HG03280 (cell line): Measurements from ENCODE around the gene CREBZF.
"Not testable (repeated sequence)": the region's sequence is repeated elsewhere in the genome, so short reads cannot be mapped to it uniquely, and the experiment has no call there.

Experiments
- ATAC-seq: cut with Tn5 transposase; IDR thresholded peaks from one replicate; pipeline ENCODE4 v1.9.1; 2021; ENCODE audit warnings: mild to moderate bottlenecking, moderate library complexity; ENCODE audit not compliant: unreplicated experiment

The CREBZF gene

DNA sequence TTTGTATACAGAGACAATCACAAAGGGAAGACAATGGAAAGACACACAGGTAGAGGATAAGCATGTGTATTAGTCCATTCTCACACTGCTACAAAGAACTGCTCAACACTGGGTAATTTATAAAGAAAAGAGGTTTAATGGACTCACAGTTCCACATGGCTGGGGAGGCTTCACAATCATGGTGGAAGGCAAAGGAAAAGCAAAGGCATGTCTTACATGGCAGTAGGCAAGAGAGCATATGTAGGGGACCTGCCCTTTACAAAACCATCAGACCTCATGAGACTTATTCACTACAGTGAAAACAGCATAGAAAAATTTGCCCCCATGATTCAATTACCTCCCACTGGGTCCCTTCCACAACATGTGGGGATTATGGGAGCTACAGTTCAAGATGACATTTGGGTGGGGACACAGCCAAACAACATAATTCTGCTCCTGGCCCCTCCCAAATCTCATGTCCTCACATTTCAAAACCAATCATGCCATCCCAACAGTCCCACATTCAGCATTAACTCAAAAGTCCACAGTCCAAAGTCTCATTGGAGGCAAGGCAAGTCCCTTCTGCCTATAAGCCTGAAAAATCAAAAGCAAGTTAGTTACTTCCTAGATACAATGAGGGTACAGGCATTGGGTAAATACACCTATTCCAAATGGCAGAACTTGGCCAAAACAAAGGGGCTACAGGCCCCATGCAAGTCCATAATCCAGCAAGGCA, 6.2 kb upstream of the CREBZF start:
- ATAC-seq: not testable (repeated sequence)

DNA sequence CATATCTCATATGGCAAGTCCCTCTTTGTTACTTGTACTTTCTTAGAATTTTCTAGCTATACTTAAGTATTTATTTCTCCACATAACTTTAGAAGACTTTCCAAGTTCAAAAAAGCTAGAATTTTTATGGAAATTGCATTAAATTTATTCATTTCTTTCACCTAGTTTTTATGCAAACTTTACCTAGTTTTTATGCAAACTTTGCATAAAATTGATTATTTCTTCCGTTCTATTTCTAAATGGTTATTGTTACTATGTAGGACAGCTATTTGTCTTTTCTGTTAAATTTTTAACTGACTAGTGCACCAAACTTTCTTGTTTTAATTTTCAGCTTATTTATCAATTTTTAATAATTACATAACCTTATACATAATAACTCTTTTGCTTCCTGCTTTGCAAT, 3.2 kb upstream of the CREBZF start:
- ATAC-seq: no peak

DNA sequence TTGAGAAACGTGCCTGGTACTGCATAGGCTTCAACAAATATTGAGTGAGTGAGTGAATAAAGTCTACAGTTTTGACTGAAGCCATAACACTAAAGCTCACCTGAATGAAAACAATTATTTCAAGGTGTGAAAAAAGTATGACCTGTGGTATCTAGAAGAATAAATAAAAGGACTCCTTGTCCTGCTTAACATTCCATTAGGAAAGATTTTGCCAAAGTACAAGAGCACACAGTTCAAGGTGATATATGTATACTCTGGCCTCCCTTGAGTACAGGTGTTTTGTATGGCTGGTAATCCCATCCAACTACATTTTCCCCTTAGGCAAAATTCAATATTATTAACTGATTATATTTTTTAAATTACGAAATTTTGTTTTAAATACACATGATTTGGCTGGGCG, 1.8 kb upstream of the CREBZF start:
- no peak for ATAC-seq

DNA sequence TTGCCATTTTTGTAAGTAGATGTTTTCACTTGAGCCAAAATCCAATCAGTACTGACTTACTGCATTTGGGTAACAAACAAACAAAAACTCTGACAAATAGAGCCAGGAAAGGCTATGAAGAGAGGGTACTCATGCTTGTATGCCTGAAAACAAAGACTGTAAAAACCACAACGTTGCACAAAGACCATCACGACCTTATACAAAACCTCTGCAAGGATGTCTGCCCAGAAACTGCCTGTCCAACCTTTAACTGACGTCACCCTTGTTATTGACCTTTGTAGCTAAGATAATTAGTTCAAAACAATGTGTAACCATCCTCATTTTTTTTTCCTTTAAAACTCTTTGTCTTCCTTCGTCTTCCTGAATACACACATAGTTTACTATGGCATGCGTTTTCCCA, 804 bp upstream of the CREBZF start:
- ATAC-seq: no peak

DNA sequence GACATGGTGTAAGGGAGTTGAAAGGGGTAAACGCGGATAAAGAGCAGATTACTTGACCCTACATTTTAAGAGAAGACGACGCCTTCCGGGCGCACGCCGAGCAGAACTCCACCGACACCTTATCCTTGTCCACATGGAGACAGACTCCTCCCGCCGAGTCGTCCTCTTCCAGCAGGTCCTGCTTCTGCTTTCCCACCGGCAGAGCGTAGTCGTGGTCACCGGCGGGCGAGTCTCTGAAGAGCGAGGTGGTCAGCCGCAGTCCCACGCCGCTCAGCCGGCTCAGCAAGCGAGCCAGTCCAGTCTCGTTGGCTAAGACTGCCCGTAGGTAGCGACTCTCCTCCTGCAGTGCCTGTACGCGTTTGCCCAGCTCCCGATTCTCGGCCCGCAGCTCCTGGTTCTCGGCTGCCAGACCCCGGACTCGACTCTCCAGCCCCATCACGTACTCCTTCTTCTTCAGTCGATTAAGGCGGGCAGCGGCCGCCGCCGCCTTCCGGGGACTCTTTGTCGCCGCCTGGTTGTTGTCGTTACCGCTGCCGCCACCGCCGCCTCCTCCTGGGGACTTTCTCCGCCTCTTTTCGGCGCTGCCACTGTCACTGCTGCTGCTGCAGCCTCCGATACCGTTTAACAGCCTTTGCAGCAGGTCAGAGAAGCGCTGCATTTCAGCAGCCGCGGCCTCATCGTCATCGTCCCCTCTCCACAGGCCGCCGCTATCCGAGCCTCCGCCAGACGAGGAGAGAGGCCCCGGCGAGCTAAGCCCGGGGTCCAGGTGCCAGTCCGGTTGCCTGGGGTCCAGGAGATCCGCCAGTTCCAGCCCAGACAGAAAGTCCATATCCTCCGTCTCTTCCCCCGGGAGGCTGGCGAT, 945 bp downstream of the CREBZF start:
- ATAC-seq: peak; percentile 74

DNA sequence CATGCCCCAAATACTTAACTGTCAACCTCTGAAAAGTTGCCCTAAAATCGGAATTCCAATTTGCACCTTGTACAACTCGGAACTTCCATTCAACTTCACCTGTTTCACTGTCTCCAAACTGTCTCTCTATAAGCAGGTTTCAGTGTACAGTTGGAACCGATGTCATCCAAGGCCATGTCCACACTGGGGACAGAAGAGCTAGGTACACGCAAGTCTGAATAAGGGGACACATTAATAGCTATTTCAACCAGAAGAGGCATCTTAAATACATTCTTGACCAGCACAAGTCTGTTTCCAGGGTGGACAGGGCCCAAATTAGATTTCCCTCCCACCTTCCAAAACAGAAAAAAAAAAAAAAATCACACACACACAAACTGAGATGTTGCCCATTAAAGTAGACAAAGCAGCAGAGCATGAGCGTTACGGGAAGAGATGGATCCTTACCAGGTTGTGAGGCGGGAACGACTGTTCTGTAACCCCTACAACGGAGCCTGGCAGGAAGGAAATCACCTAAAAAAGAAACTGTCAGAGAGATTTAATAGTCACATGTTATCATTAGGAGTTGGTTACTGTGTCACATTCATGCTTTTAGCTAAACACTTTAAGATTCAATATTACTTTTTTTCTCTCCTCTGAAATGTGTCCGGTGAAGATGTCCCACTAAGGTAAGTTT, 1.7 kb downstream of the CREBZF start:
- no peak for ATAC-seq

DNA sequence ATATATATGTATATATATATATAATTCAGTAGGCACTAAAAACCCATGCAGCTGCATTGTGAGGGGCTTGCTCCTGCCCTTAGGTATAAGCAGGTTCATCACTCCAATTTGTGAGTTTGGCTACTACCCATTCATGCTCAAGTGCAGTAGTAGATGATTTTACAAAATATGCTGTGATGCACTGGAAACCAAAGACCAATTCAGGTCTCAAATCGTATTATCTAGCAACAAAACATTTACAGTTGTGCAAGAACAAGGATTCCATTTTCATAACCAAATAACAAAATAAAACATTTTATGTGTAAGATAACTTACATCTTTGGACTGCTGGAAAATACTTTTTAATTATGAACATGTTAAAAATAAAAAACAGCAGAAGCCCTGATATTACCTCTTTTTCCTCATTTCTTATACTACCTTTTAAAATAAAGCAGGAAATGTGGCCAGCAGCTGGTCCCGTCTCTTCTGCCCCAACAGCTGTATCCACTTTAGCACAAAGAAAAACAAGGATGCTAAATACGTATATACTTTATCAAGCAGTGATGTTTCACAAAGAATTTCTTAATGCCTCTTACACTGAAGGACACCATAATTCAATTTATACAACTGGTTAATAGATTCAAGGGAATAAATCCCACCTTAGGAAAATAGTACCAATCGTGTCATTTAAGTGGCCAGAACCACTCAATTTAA, 2.8 kb downstream of the CREBZF start:
- ATAC-seq: no peak

DNA sequence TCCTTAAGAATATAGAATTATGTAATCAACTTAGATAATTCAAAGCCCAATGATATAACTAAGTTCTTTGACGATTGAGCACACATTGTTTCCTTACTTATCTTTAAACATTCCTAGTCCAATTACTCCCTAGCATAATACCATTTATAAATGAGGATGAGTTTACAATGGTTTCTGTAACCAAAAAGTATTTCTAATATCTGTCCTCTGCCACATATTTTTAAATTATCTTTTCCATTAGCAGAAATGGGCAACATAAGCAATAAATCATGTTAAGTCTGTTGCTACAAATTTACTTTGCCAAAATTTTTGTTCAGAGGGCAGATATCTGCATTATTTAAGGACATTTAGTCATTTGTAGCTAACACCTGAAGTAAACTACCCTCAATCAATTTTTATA, 6.7 kb downstream of the CREBZF start:
- no peak for ATAC-seq

DNA sequence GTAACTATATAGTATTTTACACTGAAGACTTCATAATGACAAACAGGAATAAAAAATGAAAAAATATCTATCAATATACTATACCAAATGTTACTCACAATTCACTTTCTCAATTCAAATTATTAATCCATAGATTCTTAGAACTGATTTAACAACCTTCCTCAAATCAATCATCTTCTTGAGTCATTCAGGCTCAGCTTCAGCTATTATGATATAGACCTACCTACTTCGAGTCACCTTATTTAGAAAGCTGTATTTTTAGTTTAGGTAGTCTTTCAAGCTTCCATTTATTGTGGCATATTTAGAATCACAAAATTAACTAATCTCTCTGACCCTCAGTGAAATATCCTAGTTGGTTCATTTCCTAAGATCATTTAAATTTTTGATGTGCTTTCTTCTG, 8.2 kb downstream of the CREBZF start:
- no peak for ATAC-seq

DNA sequence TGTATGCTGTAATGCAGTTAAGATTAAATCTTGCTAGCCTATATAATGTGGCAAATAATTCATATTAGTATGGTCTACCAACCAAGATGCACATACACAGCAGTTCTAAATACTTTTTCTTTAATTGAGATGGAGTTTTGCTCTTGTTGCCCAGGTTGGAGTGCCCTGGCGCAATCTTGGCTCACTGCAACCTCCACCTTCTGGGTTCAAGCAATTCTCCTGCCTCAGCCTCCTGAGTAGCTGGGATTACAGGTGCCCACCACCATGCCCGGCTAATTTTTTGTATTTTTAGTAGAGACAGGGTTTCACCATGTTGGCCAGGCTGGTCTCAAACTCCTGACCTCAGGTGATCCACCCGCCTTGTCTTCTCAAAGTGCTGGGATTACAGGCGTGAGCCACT, 10.6 kb downstream of the CREBZF start:
- ATAC-seq: not testable (repeated sequence)

DNA sequence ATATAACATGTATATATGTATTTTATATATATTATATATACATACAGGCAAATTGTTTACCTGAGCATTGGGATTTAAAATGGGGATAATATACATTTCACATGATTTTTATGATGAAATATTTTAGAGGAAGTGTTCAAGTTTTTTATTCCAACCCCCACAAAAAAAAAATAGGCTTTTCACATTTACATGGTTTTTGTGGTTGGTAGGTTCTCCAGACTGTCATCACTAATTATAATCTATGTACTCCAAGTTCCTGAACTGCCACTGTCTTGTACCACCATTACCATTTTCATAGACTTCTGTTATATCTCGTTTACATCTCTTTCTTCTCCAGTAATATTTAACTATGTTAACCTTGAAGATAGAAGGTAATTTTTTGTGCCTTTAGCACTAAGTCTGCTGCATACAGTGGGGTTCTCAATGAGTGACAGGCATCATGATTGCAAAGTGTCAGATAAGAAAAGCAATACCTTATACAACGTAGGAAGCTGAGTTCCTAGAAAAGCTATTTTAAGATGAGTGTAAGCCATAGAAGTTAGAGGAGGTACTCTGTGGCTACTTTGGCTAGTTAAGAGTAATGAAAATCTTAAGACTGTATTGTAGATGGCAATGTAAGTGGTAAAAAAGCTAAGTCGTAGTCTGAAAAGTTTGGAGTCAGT, 12.0 kb downstream of the CREBZF start:
- ATAC-seq: no peak

DNA sequence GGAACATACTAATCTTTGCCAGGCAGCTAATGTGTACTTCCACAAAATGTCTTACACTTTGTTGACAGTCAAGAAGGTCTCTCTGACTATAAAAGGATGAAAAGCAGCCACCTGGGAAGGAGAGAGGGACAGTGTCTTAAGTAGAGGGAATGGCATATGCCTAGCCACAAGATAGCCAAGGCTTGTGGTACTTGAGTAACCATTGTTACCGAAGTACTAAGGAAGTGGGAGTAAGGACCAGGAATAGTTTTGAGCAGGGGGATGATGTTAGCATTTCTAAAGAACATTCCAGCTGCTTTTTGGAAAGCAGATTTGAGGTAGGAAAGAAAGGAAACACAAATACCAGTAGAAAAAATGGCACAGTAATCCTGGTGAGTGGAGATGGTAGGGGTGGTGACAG, 13.8 kb downstream of the CREBZF start:
- ATAC-seq: no peak

DNA sequence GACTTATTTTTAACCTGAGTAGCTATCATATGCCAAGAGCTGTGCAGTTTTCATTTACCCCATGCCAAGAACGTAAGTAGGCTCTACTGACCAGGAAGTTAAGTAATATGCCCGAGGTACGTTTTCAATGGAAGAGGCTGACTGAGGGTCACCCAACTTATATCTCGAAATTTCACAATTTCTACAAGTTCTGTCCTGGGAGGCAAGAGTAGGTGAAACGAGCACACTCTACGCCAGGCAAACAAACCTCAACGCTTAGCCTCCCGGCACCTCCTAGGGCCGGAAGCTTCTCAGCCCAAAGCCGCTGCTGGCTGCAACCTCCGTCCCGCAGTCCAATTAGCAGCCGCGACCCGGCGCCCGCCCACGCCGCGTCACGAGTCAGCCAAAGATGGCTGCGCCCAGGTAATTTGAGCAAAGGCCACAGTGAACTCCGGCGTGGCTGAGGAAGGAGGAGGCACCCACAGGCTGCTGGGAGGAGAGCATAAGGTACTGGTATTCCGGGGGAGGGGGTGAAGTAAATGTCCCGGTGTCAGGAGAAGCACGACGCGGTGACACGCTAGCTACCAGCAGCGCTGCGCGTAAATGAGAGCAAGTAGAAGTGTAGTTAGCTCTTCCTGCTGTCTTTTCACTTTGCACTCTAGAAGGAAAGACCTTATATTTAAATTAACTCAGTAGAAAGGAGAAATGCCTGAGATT, 17.2 kb downstream of the CREBZF start, which contains the start of gene TMEM126A:
Gene TMEM126A, plus strand, starts transcription at position 364 of the 696 bp plus-strand sequence. CDS start 2,289 bp downstream, outside the sequence.
- peak; percentile 100 for ATAC-seq

DNA sequence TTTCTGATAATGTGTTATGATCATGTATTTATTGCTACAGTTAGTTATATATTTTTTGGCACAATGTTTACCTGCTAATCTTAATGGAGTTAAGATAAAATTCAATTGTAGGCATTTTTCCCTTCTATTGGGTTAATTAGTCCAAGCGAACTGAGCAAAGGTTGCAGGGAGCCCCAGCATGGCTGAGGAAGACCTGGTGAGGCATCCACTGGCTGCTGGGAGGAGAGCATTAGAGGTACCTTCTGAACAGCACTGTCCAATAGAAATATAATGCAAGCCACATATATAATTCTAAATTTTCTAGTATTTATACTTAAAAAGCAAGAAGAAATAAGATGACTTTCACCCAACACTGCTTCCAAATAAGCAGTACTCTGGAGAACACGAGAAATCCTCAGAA, 17.9 kb downstream of the CREBZF start:
- ATAC-seq: no peak

DNA sequence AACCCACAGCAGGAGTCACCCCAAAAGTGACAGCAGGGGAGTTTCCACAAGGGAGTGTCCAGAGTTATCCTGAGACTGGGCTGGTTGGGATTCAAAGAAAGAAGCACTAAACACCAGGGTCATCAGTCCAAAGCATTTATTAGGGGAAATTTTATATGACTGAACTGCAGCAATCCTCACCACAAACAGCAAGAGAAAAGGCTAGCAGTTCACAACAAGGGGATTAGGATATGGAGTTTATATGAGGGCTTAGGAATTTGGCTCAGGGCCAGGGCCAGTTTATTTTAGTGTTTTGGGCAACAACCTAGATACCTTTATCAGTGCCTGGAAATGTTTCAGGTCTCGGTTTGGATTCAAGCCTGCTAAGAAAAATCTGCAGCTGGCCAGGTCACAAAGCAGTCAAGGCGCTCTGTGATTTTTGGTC, 21.7 kb downstream of the CREBZF start:
- ATAC-seq: no peak

DNA sequence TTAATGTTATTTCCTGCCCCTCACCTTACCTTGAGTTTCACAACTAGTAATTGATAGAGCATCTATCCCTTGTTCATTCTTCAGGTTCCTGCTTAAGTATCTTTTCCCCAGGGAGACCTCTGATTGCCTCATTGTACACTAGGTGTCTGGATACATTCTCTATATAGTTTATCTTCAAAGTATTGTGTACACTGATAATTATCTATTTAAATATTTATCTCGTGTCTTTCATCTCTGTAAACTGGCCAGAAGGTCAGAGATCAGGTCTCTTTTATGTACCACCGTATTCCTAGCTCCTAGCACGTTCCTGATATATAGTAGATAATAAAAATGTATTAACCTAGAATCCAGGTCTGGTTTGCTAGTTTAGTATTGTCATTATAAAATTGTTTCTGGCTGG, 30.2 kb downstream of the CREBZF start:
- no peak for ATAC-seq

DNA sequence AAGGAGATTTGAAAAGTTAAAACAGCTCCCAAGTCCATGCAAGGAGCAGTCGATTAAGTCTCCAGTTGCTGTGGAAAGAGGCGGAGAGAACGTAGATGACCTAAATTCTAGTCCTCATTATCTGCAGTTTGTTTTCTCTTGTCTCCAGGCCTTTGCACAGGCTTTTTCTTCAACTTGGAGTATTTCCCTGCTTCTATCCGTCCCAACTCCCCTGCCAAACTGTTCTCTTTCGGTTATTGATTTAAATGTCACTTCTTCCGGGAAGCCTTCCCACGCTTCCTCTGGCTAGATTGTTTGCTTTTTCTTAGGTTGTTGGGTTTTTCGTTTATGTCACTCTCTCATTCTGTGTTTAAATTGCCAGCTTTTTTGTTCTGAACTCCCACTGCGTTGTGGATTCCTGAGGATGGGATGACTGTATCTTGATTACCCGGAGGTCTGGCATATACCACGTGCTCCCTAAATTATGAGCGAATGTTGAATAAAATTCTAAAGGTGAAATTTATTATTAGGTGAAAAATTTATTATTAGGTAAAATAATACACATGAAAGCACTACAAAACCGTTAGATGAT, 36.1 kb downstream of the CREBZF start:
- ATAC-seq: peak; percentile 7

DNA sequence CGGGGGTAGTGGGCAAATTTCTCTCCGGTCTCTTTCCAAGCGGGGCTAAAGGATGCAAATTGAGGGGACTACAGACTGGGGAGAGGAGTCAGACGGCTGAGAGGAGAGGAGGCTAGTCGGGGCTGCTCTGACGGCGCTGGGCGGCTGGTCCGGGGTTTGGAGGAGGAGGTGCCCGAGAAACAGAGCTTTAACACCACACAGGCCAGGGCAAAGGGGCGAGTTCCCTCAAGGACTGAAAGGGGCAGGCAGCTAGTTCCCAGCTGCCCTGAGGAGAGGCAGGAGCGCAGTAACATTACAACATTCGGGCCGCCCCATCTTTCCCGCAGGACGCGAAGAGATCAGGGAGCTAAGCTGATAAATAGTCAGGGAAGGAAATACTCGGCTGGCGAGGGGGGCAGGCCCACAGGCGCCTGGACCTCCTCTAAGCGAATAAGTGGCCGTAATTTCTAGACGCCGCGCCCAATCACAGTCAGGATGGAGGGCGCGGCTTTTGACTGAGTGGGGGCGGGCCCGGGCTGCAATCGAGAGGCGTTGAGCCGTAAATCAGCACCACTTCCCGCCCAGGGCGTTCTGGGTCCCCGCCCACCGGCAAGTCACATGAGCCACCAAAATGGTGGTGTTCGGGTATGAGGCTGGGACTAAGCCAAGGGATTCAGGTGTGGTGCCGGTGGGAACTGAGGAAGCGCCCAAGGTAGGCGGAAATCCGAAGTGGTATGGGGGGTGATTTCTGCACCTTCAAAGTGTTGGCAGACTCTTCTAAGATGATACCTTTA, 36.7 kb downstream of the CREBZF start, which contains the start of gene TMEM126B:
Gene TMEM126B, plus strand, starts transcription at position 596 of the 773 bp plus-strand sequence. Its CDS starts 15 bp downstream, at position 611.
- peak; percentile 99 for ATAC-seq
